ENCODE data around the gene PHF12.

DNA sequence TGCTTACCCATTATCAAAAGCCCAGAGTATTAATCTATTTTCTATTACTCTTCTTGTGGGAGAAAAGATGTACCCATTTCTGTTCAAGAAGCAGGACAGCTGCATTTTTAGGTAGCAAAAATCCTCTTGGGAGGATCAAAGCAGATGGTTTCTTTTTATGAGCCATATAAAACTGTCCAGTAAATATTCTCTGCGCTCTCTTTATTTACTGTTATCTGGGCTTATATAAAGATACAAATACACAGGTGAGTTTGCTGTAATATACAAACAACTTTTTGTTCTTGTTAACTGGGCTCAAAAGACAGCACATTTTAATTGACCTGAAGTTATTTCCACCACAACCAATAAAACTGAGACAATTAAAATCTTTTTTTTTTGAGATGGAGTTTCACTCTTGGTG is 10.1 kb downstream of the PHF12 start:
- TF ChIP-seq, protein P1, sequence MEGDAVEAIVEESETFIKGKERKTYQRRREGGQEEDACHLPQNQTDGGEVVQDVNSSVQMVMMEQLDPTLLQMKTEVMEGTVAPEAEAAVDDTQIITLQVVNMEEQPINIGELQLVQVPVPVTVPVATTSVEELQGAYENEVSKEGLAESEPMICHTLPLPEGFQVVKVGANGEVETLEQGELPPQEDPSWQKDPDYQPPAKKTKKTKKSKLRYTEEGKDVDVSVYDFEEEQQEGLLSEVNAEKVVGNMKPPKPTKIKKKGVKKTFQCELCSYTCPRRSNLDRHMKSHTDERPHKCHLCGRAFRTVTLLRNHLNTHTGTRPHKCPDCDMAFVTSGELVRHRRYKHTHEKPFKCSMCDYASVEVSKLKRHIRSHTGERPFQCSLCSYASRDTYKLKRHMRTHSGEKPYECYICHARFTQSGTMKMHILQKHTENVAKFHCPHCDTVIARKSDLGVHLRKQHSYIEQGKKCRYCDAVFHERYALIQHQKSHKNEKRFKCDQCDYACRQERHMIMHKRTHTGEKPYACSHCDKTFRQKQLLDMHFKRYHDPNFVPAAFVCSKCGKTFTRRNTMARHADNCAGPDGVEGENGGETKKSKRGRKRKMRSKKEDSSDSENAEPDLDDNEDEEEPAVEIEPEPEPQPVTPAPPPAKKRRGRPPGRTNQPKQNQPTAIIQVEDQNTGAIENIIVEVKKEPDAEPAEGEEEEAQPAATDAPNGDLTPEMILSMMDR (IDR thresholded peaks at IDR 0.05): no peak
- TF ChIP-seq EP300 (IDR thresholded peaks at IDR 0.05) (no peak), POLR2A (IDR thresholded peaks at IDR 0.05) (no peak)
